ENCODE data around the gene PLXNA3.
A peak's percentile ranks its signal among the peaks of the same experiment; 100 is the strongest.

Gene PLXNA3

GRCh38 chrX:154473683-154474082 is 15.6 kb downstream of the PLXNA3 start:
- no peak for TF ChIP-seq POLR2A (IDR thresholded peaks at IDR 0.05; ENCODE audit: extremely low read depth, insufficient read length)
- no peak for TF ChIP-seq MAX (IDR thresholded peaks at IDR 0.05; ENCODE audit: low read depth, low read length)
- TF ChIP-seq MYC (IDR thresholded peaks at IDR 0.05; ENCODE audit: low read depth, low read length), result no peak
- TF ChIP-seq CTCF (IDR thresholded peaks at IDR 0.05; ENCODE audit: low read depth, low read length), result no peak
- DNase-seq (ENCODE audit: low read depth), result no peak
- no peak overlapping the region for H3K4me3 ChIP-seq (ENCODE audit: low read depth, low read length)

- no peak for TF ChIP-seq POLR2A (IDR thresholded peaks at IDR 0.05; ENCODE audit: extremely low read depth, insufficient read length)
- no peak for TF ChIP-seq MYC (IDR thresholded peaks at IDR 0.05; ENCODE audit: low read depth, low read length)
- TF ChIP-seq CTCF (IDR thresholded peaks at IDR 0.05; ENCODE audit: low read depth, low read length), result no peak
- TF ChIP-seq MAX (IDR thresholded peaks at IDR 0.05; ENCODE audit: low read depth, low read length), result no peak
- DNase-seq (ENCODE audit: low read depth), result no peak
- H3K4me3 ChIP-seq (ENCODE audit: low read depth, low read length), result no peak overlapping the region
These were observed 18.7 kb downstream of the PLXNA3 start for GRCh38 chrX:154476821-154477220.

- peak overlapping the region; percentile 74 for H3K4me3 ChIP-seq (ENCODE audit: low read depth, low read length)
- TF ChIP-seq MAX (IDR thresholded peaks at IDR 0.05; ENCODE audit: low read depth, low read length) (no peak), POLR2A (IDR thresholded peaks at IDR 0.05; ENCODE audit: extremely low read depth, insufficient read length) (no peak), MYC (IDR thresholded peaks at IDR 0.05; ENCODE audit: low read depth, low read length) (no peak), CTCF (IDR thresholded peaks at IDR 0.05; ENCODE audit: low read depth, low read length) (no peak)
These were observed 19.9 kb downstream of the PLXNA3 start for GRCh38 chrX:154477891-154478477.

GRCh38 chrX:154478728-154479622 is 20.9 kb downstream of the PLXNA3 start, which contains the start of gene LAGE3:
TSS of gene LAGE3 (minus strand) at chrX:154479281. CDS start at chrX:154478915, 366 bp downstream.
- DNase-seq (ENCODE audit: low read depth), result peak; percentile 91
- H3K4me3 ChIP-seq (ENCODE audit: low read depth, low read length), result peak within 1 kb of the TSS; percentile 74
- TF ChIP-seq MAX (IDR thresholded peaks at IDR 0.05; ENCODE audit: low read depth, low read length), result peak; percentile 79
- TF ChIP-seq MYC (IDR thresholded peaks at IDR 0.05; ENCODE audit: low read depth, low read length), result peak; percentile 84
- TF ChIP-seq POLR2A (IDR thresholded peaks at IDR 0.05; ENCODE audit: extremely low read depth, insufficient read length), result peak; percentile 71
- no peak for TF ChIP-seq CTCF (IDR thresholded peaks at IDR 0.05; ENCODE audit: low read depth, low read length)

More at GRCh38 chrX:154477891-154478477, 19.9 kb downstream of the PLXNA3 start:
- DNase-seq (ENCODE audit: low read depth), result no peak

- no peak for DNase-seq (ENCODE audit: low read depth)
- TF ChIP-seq POLR2A (IDR thresholded peaks at IDR 0.05; ENCODE audit: extremely low read depth, insufficient read length) (no peak), MYC (IDR thresholded peaks at IDR 0.05; ENCODE audit: low read depth, low read length) (no peak), CTCF (IDR thresholded peaks at IDR 0.05; ENCODE audit: low read depth, low read length) (no peak), MAX (IDR thresholded peaks at IDR 0.05; ENCODE audit: low read depth, low read length) (no peak)
- no peak overlapping the region for H3K4me3 ChIP-seq (ENCODE audit: low read depth, low read length)
These were observed 23.1 kb downstream of the PLXNA3 start for GRCh38 chrX:154481195-154481594.

All from NB4 (cell line).